Measurements from ENCODE around the gene MPHOSPH9. TPM values are rescaled to one million over a fixed set of nuclear protein-coding genes. Genes with fewer than 3 reads are reported as not detected.

MPHOSPH9 gene
- total and polyA plus RNA-seq, 11 donors = 6.0 to 32.3 (median 20.4) TPM

GRCh38 chr12:123149088-123149487, 83.9 kb downstream of the MPHOSPH9 start:
- H3K4me1 ChIP-seq = peaks cover 0 to 34% (median 22%) of the 10 kb centered on the region in 12 donors
- intact Hi-C loops (cut with DNase I) = loop anchor here in 4 of 10 donors (5.0 to 10.0 kb wide), 5 partner anchors 42 to 167 kb away; partner anchors contain the start of gene ARL6IP4 (in 2 of the 4)
- H3K27ac ChIP-seq = peak overlapping the region in 11 of 12 donors; percentile 62 to 91 (median 82)
- 52 to 75% (median 64%) methylated on average over 3 of the region's 3 CpGs for WGBS, 4 donors
- peak overlapping the region in 8 of 12 donors; percentile 64 to 90 (median 71) for H3K4me3 ChIP-seq
- H3K9me3 ChIP-seq = no peaks in the 10 kb centered on the region
- peaks cover 0 to 5% (median 0%) of the 10 kb centered on the region in 9 donors for H3K27me3 ChIP-seq
- no peak for DNase-seq
- ATAC-seq = peak in 3 of 4 donors; percentile 11 to 55 (median 32)
- TF ChIP-seq CTCF (IDR thresholded peaks at IDR 0.05) (peak in 2 of 12 donors; percentile 7 to 8), POLR2A (IDR thresholded peaks at IDR 0.05) (no peak)
- peaks cover 0 to 3% (median 0%) of the 10 kb centered on the region in 9 donors for H3K36me3 ChIP-seq

DNA sequence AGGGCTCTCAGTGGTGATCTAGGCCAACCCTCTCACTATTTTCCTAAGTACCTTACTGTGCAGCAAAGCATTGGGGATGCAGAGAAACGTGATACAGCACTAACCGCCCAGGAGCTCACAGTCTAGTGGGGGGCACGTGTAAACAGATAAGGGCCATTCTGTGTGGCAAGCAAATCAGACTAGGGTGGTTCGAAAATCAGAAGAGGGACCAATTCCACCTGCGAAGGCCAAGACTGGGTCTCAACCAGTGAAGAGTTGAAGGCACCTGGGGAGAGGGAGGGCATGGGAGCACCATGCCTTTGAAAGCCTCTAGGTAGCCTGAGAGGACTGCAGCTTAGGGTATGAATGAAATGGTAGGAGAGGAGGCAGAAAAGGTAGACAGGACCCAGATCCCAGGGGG, 84.3 kb downstream of the MPHOSPH9 start:
- Histone ChIP-seq H3K27ac (peak overlapping the region in 7 of 12 donors; percentile 62 to 91 (median 84)), H3K27me3 (peaks cover 0 to 5% (median 0%) of the 10 kb centered on the region in 9 donors), H3K36me3 (no peaks in the 10 kb centered on the region), H3K4me1 (peaks cover 0 to 36% (median 25%) of the 10 kb centered on the region in 12 donors), H3K9me3 (no peaks in the 10 kb centered on the region), H3K4me3 (no peak overlapping the region)
- ATAC-seq (no peak), DNase-seq (no peak)
- intact Hi-C loops (cut with DNase I) = loop anchor here in 4 of 10 donors (5.0 to 10.0 kb wide), 5 partner anchors 41 to 166 kb away; partner anchors contain the start of gene ARL6IP4 (in 2 of the 4)
- WGBS, 4 donors = 67 to 89% (median 73%) methylated on average over 5 of the region's 5 CpGs
- TF ChIP-seq CTCF (IDR thresholded peaks at IDR 0.05) = no peak
- no peak for TF ChIP-seq POLR2A (IDR thresholded peaks at IDR 0.05)

DNA sequence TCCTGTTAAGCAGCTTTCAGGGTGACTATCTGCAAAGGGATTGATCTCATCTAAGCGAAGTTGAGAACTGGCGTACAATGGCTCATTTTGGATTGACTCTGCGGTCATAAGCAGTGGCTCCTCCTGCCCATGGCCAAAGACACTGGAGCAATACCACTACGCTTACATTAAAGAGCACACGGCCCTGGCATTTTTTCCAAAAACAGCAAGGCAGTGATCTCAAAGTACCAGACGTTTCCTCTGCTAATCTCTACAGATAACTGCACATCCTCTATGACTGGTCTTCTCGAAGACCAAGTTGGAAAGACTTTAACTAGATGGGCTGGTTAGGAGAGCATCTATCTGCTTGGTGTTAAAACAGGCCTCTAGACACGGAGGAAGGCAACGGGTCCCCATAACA, 84.7 kb downstream of the MPHOSPH9 start:
- H3K27ac ChIP-seq = peak overlapping the region in 3 of 12 donors; percentile 24 to 91 (median 86)
- DNase-seq (no peak), ATAC-seq (no peak)
- TF ChIP-seq POLR2A (IDR thresholded peaks at IDR 0.05) = no peak
- TF ChIP-seq CTCF (IDR thresholded peaks at IDR 0.05) = no peak
- H3K9me3 ChIP-seq = no peaks in the 10 kb centered on the region
- intact Hi-C loops (cut with DNase I) = loop anchor here in 4 of 10 donors (5.0 to 10.0 kb wide), 5 partner anchors 41 to 166 kb away; partner anchors contain the start of gene ARL6IP4 (in 2 of the 4)
- peaks cover 0 to 5% (median 0%) of the 10 kb centered on the region in 9 donors for H3K27me3 ChIP-seq
- no peaks in the 10 kb centered on the region for H3K36me3 ChIP-seq
- peaks cover 0 to 41% (median 29%) of the 10 kb centered on the region in 12 donors for H3K4me1 ChIP-seq
- H3K4me3 ChIP-seq = no peak overlapping the region
- 61 to 72% (median 67%) methylated on average over 9 of the region's 9 CpGs for WGBS, 4 donors

DNA sequence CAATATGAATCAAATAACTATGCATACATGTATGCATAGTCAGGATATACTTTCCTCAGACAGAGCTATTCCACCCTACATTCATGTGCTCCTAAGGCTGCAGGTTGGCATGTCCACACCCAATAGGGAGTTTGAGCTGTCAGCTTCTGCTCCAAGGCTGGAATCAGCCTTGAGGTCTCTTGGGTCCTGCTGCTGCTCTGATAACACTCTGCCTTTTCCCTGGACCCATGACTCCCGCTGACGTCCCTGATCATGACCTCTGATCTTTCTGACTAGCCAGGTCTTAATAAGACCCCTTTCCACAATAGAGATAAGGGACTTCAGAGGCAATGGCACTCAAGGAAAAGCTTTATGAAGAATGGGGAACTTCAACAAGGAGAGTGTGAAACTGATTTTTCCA, 87.7 kb downstream of the MPHOSPH9 start:
- no peak for TF ChIP-seq CTCF (IDR thresholded peaks at IDR 0.05)
- no peak for TF ChIP-seq POLR2A (IDR thresholded peaks at IDR 0.05)

More for the DNA sequence above, 87.7 kb downstream of the MPHOSPH9 start:
- Histone ChIP-seq H3K4me1 (peaks cover 8 to 61% (median 52%) of the 10 kb centered on the region in 12 donors), H3K4me3 (no peak overlapping the region), H3K9me3 (no peaks in the 10 kb centered on the region), H3K27me3 (peaks cover 0 to 4% (median 0%) of the 10 kb centered on the region in 9 donors), H3K27ac (peak overlapping the region in 3 of 12 donors; percentile 9 to 86 (median 41)), H3K36me3 (no peaks in the 10 kb centered on the region)
- intact Hi-C loops (cut with DNase I) = loop anchor here in 4 of 10 donors (5.0 to 10.0 kb wide), 5 partner anchors 38 to 163 kb away; partner anchors contain the start of gene ARL6IP4 (in 2 of the 4)
- no peak for ATAC-seq
- WGBS, 4 donors = 67 to 74% (median 71%) methylated on average over 2 of the region's 2 CpGs
- DNase-seq = no peak

Measured in heart left ventricle (tissue), 16 donors.